HEK293T (cell line): ENCODE results near the gene CAPN5.

ENCODE experiments used
- BHLHE40 ChIP-seq: fragments of 450-650 bp; IDR thresholded peaks from 2 replicates; pipeline ENCODE4 v1.6.1; 2016; ENCODE audit warnings: mild to moderate bottlenecking, moderate library complexity, borderline replicate concordance
- CTBP1 ChIP-seq: fragments of 450-650 bp; IDR thresholded peaks from 2 replicates; pipeline ENCODE4 v1.6.1; 2016; ENCODE audit warnings: borderline replicate concordance
- FOXM1 ChIP-seq: fragments of 450-650 bp; IDR thresholded peaks from 2 replicates; pipeline ENCODE4 v1.6.1; 2017; ENCODE audit warnings: mild to moderate bottlenecking, borderline replicate concordance
- HDGF ChIP-seq: fragments of 450-650 bp; IDR thresholded peaks from 2 replicates; pipeline ENCODE4 v1.6.1; 2017; ENCODE audit warnings: antibody characterized with exemption, borderline replicate concordance
- PKNOX1 ChIP-seq: fragments of 450-650 bp; IDR thresholded peaks from 2 replicates; pipeline ENCODE4 v1.6.1; 2016
- ZNF384 ChIP-seq: fragments of 450-650 bp; IDR thresholded peaks from 2 replicates; pipeline ENCODE4 v1.6.1; 2016

- no peak for TF ChIP-seq BHLHE40
- TF ChIP-seq PKNOX1: no peak
- no peak for TF ChIP-seq HDGF
- no peak for TF ChIP-seq FOXM1
- TF ChIP-seq ZNF384: no peak
- no peak for TF ChIP-seq CTBP1
These were observed 78.2 kb downstream of the CAPN5 start for GRCh38 chr11:77144857-77145428.
